Amygdala (tissue), 56 donors: ENCODE data around the gene STK16.
"Not testable (repeated sequence)": the region's sequence is repeated elsewhere in the genome, so short reads cannot be mapped to it uniquely, and the experiment has no call there.

ENCODE experiments used
- DNase-seq, 56 donors: peaks; one replicate each; lab custom pipeline; 2025; lab: John Stamatoyannopoulos, UW

The STK16 gene, protein sequence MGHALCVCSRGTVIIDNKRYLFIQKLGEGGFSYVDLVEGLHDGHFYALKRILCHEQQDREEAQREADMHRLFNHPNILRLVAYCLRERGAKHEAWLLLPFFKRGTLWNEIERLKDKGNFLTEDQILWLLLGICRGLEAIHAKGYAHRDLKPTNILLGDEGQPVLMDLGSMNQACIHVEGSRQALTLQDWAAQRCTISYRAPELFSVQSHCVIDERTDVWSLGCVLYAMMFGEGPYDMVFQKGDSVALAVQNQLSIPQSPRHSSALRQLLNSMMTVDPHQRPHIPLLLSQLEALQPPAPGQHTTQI

DNA sequence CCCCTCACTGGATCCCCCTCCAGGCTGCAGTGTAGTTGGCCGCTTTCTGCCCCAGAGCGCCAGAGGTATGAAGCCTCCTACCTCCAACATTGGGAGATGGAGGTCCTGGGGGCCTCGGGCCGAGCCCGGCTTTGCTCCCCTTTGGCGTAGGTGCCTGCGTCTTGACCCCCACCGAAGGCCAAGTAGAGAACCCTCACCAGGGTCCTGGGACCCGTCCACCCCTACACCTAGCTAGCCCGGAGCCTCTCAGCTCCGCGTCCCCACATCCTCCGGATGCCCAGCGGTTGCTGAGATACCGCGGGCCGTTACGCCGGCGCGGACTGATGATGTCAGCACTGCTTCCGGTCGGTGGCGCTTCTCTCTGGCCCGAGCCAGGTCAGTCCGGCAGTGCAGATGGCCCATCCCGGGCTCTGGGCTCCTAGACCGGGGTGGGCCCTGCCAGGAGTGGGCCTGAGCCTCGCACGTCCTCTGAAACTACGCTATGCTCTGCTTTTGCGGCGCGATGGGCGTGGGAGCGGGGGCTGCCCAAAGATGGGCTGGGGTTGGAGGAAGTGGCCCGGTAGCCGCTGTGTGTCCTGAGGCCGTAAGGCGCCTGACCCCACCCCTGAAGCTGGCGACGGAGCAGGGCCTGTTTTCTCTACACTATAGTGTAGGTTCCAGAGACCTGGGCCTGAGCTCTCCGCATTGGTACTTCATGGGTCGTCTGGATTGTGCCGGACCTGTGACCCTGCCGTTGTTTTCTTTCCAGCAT, at the start of gene STK16, which contains the start of gene GLB1L:
Gene STK16 (plus strand): TSS at position 332 of the 751 bp plus-strand sequence. CDS start 521 bp downstream, outside the sequence.
Gene GLB1L (minus strand): TSS at position 297 of the 751 bp plus-strand sequence. CDS start 1,871 bp downstream, outside the sequence.
- peak; percentile 61 to 96 (median 85) for DNase-seq

DNA sequence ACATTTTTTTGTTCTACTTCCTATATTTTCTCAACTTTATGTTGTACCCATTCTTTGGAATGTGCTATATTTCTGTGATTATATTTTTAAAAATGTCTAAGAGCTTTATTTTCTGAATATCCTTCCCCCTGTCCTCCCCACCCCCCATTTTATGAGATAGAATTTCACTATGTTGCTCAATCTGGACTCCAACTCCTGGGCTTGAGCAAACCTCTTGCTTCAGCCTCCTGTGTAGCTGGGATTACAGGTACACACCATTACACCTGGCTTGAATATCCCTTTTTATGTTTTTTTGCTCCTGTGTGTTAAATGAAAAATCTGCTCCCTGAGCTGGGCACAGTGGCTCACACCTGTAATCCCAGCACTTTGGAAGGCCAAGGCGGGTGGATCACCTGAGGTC, 47.9 kb upstream of the STK16 start:
- no peak for DNase-seq

DNA sequence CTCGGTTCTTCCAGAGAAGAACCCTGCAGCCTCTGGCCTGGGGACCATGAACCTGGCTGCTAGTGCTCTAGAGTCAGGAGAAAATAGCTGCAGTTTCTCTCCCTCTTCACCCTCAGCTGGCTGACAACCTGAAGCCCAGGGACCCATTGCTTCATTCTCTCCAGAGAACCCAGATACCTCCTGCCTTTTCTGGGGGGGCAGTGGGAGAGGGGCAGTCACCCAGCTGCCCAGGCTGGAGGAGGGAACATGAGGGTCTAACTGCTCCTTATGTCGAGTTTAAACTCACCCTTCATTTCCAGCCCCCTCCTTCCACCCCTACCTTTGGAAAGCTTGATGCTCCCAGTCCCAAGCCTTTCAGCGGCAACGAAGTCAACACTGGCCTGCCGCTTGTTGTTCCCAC, 46.3 kb upstream of the STK16 start:
- DNase-seq = no peak

DNA sequence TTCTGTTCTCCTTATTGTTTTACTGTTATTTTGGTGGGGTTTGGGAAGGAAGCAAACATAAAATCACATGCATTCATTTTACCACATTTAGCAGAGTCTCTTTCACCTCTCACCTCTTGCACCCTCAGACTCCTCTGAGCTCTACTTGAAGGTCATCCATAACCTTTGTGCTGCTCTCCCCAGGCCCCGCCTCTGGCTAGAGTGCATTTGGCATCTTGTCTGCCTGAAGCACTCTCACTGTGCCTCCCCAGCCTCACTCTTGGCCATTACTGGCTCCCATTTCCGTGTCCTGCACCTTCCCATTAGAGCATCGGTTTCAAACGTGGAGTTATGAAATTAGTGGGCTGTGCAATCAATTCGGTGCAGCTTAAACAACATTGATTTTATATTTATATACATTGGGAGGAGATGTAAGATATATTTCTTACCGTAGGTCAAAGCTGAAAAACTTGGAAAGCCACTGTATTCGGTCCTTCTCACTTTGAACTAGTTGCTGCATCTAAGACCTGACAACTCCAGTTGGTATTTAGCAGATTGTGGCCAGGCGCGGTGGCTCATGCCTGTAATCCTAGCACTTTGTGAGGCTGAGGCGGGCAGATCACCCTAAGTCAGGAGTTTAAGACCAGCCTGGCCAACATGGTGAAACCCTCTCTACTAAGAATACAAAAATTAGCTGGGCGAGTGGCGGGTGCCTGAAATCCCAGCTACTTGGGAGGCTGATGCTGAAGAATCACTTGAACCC, 45.6 kb upstream of the STK16 start:
- DNase-seq = no peak

DNA sequence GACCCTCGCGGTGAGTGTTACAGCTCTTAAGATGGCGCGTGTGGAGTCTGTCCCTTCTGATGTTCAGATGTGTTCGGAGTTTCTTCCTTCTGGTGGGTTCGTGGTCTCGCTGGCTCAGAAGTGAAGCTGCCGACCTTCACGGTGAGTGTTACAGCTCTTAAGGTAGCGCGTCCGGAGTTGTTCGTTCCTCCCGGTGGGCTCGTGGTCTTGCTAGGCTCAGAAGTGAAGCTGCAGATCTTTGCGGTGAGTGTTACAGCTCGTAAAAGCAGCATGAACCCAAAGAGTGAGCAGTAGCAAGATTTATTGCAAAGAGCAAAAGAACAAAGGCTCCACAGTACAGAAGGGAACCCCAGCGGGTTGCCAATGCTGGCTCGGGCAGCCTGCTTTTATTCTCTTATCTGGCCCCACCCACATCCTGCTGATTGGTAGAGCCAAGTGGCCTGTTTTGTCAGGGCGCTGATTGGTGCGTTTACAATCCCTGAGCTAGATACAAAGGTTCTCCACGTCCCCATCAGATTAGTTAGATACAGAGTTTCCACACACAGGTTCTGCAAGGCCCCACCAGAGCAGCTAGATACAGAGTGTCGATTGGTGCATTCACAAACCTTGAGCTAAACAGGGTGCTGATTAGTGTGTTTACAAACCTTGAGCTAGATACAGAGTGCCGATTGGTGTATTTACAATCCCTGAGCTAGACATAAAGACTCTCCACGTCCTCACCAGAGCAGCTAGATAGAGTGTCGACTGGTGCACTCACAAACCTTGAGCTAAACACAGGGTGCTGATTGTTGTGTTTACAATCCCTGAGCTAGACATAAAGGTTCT, 44.6 kb upstream of the STK16 start:
- peak in 1 of 56 donors; percentile 30 for DNase-seq

DNA sequence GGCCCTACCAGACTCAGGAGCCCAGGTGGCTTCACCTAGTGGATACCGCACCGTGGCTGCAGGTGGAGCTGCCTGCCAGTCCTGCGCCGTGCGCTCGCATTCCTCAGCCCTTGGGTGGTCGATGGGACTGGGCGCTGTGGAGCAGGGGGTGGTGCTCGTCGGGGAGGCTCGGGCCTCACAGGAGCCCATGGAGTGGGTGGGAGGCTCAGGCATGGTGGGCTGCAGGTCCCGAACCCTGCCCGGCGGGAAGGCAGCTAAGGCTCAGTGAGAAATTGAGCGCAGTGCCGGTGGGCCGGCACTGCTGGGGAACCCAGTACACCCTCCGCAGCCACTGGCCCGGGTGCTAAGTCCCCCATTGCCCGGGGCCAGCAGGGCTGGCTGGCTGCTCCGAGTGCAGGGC, 43.9 kb upstream of the STK16 start:
- DNase-seq = not testable (repeated sequence)

DNA sequence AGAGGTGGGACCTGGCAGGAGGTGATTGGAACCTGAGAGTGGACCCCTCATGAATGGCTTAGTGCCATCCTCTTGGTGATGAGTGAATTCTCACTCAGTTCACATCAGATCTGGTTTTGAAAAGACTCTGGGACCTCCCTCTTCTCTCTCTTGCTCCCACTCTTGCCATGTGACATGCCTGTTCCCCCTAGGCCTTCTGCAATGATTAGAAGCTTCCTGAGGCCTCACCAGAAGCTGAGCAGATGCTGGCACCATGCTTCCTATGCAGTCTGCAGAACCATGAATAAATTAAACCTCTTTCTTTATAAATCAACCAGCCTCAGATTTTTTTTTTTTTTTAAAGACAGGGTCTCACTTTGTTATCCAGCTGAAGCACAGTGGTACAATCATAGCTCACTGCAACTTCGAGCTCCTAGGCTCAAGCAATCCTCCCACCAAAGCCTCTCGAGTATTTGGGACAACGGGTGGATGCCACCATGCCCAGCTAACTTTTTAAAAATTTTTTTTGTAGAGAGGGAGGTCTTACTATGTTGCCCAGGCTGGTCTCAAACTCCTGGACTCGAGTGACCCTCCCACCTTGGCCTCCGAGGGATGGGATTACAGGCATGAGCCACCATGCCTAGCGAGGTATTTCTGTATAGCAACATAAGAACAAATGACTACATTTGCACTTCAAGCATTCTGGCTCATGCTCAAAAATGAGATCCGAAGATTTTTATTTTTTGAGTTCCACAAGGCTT, 40.7 kb upstream of the STK16 start:
- DNase-seq = no peak

DNA sequence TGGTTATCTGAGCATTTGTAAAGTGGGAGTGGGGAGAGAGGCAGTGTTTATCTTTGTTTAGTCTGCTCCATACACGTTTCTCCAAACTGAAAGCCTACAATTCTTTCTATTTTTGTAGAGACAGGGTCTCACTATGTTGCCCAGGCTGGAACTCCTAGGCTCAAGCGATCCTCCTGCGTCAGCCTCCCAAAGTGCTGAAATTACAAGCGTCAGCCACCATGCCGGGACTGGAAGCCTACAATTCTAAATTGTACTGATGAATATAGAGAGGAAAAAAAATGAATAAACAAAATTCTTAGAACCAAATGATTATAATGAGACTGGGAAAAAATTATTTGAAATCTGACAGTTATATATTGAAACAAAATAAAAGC, 40.1 kb upstream of the STK16 start:
- no peak for DNase-seq

DNA sequence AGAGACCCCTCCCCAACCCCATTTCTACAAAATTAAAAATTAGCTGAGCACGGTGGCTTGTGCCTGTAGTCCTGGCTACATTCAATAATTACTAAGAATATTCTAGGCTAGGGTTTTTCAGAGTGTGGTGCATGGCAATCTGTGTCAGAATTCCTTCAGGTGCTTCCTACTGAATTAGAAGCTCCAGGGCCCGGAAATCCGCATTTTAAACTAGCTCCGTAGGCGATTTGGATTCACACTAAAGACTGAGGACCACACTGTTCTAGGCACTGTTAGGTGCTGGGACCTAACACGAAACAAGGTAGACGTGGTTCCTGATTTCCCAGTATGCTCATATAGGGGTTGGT, 39.3 kb upstream of the STK16 start:
- no peak for DNase-seq

DNA sequence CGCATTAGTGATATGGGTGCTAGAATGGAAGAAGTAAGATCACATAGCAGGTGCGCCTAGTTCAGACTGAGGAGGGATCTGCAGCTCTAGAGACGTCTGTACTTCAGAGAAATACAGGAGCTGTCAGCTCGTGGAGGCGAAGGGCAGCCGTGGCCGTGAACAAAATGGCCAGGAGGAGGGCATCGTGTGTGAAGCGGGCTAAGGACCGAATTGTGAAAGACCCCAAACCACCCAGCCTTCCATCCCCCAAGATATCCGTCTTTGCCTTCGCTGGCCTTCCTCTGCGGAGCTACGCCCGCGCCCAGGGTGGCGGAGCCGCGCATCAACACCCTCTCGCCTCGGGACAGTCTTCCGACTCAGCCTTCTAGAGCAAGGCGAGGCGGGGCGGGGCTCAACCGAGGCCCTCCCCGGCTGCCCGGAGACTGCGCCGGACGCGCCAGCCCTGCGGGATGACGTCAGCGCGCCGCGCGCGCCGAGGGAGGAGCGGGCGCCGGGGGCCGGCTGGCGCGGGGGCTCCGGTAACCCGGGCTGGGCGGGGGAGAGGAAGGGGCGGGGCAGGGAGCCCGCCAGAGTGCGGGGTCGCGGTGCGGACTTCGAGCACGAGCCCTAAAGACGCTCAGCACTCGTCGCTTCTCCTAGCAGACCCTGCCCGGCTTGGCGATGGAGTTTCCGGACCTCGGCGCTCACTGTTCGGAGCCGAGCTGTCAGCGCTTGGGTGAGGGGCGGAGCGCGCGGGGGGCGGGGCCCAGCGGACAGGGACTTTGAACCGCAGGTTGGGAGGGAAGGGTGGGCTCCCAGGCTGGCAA, 38.7 kb upstream of the STK16 start, which contains the start of gene ZFAND2B:
Gene ZFAND2B (plus strand): TSS at position 455 of the 806 bp plus-strand sequence. CDS start 206 bp downstream, at position 661.
- peak; percentile 36 to 97 (median 90) for DNase-seq

DNA sequence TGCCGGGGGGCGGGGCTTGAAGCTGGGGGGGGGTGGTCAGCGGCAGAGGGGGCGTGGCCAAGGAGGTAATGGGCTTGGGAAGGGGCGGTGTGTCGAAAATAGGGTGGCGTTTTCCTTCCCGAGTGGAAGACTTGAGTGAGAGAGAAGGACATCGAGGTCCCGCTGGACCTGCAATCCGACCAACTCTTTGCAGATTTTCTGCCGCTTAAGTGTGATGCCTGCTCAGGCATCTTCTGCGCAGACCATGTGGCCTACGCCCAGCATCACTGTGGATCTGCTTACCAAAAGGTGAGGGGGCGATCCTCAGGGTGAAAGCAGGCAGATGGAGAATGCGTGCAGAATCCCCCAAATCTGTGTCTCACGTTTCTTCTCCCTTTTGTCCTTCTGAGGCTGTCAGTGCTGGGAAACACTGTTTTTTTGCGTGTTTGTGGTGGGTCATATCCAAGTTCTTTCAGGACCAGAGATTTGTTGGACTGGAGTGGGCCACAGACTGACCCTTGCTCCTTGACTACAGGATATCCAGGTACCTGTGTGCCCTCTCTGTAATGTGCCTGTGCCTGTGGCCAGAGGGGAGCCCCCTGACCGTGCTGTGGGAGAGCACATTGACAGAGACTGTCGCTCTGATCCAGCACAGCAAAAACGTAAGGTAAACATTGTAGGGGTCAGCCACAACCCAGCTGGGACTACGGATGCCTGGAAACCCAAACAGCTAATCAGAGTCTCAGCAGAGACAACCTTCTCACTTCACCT, 38.0 kb upstream of the STK16 start:
- peak in 5 of 56 donors; percentile 22 to 90 (median 57) for DNase-seq

DNA sequence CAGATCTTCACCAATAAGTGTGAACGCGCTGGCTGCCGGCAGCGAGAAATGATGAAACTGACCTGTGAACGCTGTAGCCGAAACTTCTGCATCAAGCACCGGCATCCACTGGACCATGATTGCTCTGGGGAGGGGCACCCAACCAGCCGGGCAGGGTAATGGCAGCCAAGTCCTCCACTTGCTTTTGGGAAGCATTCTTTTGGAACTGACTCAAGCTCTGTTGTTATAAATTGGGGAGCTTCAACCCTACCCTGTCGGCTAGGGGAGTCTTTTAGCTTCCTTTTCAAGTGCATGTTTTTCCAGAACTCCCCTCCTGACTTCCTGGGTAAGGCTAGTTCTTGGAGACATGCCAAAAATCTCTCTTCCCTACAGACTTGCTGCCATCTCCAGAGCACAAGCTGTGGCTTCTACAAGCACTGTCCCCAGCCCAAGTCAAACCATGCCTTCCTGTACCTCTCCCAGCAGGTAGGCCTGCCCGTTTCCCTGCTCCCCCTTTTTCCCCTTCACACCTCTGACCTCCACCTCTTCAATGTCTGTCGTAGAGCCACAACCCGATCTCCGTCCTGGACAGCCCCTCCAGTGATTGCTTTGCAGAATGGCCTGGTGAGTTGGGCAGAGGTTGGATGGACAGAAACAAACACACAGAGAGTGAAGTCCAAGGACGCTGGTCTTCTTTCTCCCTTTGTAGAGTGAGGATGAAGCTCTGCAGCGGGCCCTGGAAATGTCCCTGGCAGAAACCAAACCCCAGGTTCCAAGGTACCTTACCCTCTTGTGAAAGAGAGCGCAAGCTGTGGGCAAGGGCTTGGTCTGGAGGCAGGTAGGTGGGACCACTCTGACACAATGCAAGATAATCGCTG, 37.2 kb upstream of the STK16 start:
- peak in 1 of 56 donors; percentile 38 for DNase-seq

DNA sequence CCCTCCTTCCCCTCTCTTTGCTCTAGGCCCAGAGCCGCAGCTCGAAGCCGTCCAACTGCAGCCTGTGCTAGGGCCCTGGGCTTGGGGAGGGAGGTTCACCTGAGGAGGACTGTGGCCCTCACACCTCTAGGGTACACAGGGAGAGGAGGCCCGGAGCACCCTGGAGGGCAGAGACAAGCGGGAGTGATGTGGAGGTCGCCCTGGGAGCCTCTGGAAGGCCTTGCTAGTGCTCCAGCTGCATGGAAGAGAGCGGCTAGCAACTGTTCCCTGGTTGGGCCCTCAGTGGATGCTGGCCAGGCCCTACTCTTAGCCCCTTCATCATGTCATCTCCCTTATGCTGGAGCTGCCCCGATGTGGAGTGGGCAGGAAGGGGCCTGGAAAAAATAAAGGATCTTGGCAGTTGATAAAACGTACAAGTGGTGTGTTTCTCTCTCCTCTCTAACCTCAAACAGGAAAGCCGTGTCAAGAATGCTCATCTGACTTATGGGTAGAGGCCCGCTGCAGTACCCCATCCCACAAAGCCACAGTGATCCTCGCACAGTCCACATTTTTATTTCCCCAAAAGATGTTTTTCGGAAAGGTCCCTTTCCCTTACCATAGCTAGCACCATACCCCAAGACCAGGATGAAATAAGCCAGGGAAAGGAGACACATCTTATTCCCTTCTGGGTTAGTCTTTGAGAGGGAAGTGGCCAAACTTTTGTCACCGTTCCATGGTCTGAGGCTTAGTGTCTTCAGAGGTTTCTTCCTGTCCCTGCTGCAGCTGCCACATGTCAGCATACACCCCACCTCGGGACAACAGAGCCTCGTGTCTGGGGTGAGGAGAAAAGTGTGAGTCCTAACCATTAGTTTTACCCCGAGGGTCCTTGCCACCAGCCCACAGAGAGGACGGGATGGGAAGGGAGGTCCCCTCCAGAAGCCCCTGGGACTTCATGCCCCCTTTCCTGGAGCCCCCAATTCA, 35.8 kb upstream of the STK16 start:
- no peak for DNase-seq

DNA sequence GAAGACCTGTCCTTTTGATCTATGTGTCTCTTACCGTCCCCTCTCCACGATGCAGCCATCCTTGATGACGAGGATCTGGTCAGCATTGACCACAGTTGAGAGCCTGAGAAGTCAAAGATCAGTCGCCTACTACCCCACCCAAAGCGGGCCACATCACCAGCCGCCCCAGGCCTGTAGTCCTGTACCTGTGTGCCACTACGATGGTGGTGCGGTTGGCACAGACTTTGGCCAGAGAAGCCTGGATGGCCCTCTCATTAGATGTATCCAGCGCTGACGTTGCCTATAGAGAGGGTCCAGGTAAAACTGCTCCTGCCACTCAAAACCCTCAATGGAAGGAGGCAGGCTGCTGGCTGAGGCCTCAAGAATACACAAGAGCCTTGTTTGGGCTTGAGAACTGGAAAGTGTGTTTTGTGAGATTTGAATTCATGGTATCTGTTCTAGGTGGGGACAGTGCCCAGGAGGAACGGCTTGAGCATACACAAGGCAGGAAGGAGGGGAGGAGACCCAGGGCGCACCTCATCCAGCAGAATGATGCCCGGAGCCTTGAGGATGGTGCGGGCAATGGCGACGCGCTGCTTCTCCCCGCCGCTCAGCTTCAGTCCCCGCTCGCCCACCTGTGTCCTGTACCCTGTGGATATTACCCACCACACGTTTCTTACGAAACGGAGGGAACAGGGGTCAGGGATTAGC, 34.9 kb upstream of the STK16 start:
- DNase-seq = no peak

DNA sequence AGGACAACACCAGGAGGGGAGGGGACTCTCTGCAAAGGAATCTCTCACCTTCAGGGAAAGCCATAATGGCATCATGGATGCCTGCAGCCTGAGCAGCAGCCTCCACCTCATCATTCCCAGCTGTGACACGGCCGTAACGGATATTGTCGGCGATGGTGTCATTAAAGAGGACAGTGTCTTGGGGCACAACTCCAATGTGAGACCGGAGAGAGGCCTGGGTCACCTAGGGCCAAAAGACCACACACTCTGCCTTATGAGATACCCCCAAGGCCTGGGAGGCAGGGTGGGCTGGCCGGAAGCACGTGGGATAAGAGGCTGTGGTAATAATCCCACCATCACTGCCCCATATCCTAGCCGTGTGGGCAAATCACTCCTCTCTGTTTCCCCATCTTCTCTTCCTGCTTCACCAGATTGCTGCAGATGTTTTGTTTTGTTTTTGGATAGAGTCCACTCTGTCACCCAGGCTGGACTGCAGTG, 34.4 kb upstream of the STK16 start:
- DNase-seq = no peak
